OCI-LY7 (cell line): ENCODE results near the gene SEC11A.

ENCODE experiments used
- EZH2phosphoT487 ChIP-seq: fragments of 200-600 bp; sonication (generic); IDR thresholded peaks from 2 replicates; pipeline ENCODE4 v1.6.1; 2018; ENCODE audit warnings: low read depth, borderline replicate concordance, mild to moderate bottlenecking, mixed run types, antibody characterized with exemption, low read length, moderate library complexity, mixed read lengths
- TF ChIP-seq, protein P1 (sequence below): fragments of 200-600 bp; sonication (generic); conservative IDR thresholded peaks from 2 replicates; pipeline ENCODE4 v1.5.1; 2014; ENCODE audit warnings: mild to moderate bottlenecking, antibody characterized with exemption, low read length, moderate library complexity, mixed read lengths

DNA sequence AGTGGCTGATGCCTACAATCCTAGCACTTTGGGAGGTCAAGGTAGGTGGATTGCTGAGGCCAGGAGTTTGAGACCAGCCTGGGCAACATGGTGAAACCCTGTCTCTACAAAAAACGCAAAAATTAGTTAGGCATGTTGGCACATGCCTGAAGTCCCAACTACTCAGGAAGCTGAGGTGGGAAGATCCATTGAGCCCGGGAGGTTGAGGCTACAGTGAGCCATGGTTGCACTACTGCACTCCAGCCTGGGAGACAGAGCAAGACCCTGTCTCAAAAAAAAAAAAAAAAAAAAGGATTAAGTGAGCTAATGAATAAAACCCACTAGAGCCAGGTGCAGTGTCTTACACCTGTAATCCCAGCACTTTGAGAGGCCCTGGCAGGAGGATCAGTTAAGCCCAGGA, 6.7 kb upstream of the SEC11A start:
- TF ChIP-seq, protein P1, sequence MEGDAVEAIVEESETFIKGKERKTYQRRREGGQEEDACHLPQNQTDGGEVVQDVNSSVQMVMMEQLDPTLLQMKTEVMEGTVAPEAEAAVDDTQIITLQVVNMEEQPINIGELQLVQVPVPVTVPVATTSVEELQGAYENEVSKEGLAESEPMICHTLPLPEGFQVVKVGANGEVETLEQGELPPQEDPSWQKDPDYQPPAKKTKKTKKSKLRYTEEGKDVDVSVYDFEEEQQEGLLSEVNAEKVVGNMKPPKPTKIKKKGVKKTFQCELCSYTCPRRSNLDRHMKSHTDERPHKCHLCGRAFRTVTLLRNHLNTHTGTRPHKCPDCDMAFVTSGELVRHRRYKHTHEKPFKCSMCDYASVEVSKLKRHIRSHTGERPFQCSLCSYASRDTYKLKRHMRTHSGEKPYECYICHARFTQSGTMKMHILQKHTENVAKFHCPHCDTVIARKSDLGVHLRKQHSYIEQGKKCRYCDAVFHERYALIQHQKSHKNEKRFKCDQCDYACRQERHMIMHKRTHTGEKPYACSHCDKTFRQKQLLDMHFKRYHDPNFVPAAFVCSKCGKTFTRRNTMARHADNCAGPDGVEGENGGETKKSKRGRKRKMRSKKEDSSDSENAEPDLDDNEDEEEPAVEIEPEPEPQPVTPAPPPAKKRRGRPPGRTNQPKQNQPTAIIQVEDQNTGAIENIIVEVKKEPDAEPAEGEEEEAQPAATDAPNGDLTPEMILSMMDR = no peak
- TF ChIP-seq EZH2phosphoT487 = no peak
